HG03432 (cell line): ENCODE results near the gene MLEC.
"Not testable (repeated sequence)": the region's sequence is repeated elsewhere in the genome, so short reads cannot be mapped to it uniquely, and the experiment has no call there.

Experiments used
- ATAC-seq: cut with Tn5 transposase; IDR thresholded peaks from one replicate; pipeline ENCODE4 v1.9.1; 2021; ENCODE audit warnings: mild to moderate bottlenecking, moderate library complexity; ENCODE audit not compliant: unreplicated experiment

Gene MLEC

GRCh38 chr12:120719496-120720233 lies 32.7 kb downstream of the MLEC start:
- ATAC-seq: no peak

GRCh38 chr12:120720234-120720986 lies 33.5 kb downstream of the MLEC start:
- no peak for ATAC-seq

DNA sequence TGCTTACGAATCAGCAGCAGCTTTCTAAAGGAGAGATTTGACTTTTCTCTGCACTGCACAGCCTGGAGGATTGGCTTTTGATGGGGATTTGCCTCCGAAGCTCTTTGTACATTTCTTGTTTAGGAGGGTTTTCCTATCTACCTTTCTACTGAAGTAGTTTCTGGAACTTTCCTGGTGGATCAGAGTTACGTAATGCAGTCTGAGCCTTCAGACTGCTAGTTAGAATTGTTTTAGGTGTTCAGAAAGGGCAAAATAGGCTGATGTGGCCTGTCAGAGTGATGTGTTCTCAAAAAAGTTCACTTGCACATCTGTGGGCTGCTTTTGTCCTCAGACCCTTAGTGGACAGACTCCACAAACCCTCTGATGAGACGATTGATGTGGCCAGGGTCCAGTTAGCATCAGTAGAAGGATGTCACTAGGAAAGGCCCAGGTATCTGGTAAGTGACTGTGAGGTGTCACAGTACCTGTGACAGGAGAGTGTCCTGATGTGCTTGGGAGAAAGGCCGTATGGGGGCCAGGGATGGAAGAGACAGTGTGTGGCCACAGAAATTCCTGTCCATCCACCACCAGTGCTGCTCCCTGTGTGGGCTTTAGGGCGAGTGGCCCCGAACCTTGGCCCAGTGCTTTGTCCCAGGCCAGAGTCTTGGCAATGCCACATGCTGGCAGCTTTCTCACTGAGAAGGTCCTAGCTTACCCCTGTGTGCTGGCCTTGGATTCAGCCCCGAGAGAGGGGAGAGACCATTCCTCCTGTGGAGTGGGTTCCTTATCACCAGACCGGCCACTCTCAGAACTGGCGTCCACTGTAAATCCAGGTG lies 34.2 kb downstream of the MLEC start:
- ATAC-seq: no peak

DNA sequence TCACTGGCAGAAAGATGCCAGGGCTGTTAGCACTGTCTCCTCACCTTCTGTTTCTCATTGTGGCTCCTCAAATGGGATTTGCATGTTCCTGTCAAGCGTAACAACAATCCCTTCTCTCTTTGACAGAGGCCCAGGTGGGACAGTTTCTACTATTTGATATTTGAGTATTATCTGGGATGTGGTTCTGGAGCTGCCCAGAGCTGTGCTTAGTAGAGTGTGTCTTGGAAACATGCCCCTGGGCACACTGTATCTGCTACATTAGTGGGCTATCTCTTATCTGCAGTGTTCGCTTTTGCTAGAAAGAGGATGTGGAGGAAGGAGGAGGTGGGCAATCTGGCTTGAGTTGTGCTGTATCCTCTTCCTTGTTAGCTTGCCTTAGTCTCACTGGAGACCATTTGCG lies 34.9 kb downstream of the MLEC start:
- ATAC-seq: no peak

DNA sequence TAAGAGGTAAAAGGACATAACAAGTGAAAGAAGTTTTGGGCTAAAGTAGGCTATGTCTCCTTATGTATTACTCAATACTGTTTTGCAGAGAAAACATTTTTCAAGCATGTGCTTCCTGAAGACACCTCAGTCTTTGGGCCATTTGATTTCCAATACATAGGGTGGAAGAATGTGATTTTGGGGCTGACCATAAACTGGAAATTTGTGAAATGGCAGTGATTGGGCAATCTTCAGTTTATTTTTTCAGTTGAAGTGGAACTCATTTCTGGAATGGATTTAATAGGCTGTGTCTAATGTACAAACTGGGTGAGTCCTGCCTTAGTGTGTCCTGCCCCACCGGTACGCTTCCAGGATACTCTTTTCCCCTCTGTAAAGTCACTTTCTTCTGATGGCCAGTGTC lies 35.8 kb downstream of the MLEC start:
- ATAC-seq: no peak

DNA sequence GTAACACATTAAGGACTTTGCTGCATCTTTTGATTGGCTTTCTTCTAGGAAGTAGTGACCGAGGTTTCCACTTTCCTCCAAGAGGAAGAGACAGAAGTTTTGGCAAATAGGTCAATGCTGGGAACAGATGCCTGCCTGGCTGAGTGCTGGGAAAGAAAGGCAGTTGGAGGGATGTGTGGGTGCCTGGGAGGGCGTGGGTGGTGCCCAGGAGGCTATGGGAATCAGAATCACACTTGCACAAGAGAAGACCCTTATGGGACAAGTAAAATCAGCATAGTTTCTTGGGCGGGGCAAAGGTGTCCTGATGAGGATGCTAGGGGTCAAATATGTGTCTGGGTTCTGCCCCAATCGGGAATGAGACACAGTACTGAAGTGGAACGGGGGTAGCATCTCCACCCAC lies 37.8 kb downstream of the MLEC start:
- no peak for ATAC-seq

DNA sequence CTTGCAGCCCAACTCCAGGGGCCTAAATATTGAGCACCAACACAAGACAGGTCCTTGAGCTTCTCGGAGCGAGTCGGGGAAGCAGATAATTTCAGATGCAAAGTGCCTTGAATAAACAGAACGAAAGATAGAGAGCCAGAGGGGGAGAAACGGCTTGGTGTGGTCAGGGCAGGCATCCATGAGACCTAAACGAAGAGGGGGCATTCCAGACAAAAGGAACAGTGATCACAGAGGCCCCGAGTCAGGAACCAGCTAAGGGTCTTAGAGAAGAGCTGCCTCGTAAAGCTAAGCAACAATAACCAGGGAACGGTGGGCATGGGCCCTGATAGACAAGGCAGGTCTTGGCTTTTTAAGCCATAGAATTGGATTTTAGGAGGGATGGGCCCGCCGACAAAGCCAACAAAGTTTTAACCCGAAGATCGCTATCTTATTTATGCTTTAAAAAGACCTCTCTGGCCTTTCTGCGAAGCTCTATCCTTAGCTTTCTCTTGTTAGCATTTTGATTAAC lies 38.3 kb downstream of the MLEC start:
- ATAC-seq: no peak

DNA sequence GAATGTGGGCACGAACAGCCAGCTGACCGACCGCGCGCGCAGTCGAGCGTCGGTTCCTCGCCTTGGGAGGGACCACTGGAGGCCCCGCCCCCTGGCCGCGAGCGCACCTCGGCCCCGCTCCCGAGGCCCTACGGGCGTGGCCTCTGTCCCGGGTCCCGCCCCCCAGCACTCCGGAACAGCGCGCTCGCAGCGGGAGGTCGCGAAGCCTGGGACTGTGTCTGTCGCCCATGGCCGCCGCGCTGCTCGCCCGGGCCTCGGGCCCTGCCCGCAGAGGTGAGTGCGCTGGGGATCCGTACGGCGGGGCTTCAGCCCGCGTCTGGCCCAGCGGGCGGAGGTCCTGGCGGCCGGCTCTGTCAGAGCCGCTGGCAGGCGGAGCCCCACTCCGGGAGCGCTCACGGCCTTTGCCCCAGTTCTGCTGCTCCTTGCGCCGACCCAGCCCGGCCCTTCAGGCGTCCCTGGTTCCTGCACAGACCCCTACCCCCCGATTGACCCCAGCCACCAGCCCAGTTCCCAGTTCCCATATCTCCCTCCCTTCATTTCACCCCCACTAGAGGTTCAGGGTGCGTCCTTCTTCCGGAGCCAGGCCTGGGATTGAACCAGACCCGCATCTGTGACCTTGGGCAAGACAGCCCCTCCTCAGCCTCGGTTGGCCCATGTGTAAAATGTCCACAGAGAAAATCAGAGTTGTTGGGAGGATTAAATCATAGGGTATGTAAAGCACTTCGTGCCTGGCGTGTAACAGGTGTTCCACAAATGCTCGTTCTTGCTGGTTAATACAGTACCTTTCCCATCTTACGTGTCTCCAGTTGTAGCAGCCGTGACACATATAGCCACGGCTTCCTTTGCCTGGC lies 38.9 kb downstream of the MLEC start, which contains the start of gene ACADS:
TSS of gene ACADS (plus strand) at position 168 of the 851 bp plus-strand sequence. CDS start at position 228, 60 bp downstream.
- ATAC-seq: peak; percentile 97

- ATAC-seq: no peak
Measured at GRCh38 chr12:120726510-120726793, 39.5 kb downstream of the MLEC start.

- ATAC-seq: no peak
Measured at GRCh38 chr12:120726961-120727360, 40.0 kb downstream of the MLEC start.

GRCh38 chr12:120732198-120732597 lies 45.2 kb downstream of the MLEC start:
- ATAC-seq: not testable (repeated sequence)

- ATAC-seq: no peak
Measured at GRCh38 chr12:120733574-120733973, 46.6 kb downstream of the MLEC start.

GRCh38 chr12:120734210-120734609 lies 47.3 kb downstream of the MLEC start:
- ATAC-seq: no peak

- no peak for ATAC-seq
Measured at GRCh38 chr12:120735181-120735580, 48.2 kb downstream of the MLEC start.

GRCh38 chr12:120736404-120737331 lies 49.7 kb downstream of the MLEC start:
- ATAC-seq: no peak

DNA sequence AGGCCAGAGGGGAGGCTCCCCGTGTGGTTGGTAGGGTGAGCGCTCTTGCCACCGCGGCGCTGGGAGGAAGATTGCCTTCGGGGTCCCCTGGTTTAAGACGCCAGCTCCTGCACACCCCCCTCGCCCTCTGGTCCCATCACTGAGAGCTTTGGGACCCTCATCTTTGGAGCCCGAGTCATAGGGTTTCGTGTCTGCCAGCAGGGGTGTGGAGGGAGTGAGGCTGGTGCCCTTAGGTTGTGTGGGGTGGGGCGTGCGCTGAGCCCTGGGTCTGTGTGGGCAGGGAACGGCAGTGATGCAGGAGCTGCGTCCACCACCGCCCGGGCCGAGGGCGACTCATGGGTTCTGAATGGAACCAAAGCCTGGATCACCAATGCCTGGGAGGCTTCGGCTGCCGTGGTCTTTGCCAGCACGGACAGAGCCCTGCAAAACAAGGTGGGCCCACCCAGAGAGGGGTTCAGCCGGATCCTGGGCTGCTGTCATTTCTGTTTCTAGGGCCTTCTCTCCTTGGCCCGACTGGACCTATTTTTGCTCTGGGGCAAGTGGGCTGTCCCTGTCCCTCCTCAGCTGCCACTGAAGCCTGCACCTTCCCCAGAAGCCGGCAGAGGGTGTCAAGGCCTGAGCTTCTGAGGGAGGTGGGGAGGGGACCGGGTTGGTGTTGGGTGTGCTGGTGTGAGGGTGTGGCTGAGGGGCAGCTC lies 50.8 kb downstream of the MLEC start:
- ATAC-seq: no peak

DNA sequence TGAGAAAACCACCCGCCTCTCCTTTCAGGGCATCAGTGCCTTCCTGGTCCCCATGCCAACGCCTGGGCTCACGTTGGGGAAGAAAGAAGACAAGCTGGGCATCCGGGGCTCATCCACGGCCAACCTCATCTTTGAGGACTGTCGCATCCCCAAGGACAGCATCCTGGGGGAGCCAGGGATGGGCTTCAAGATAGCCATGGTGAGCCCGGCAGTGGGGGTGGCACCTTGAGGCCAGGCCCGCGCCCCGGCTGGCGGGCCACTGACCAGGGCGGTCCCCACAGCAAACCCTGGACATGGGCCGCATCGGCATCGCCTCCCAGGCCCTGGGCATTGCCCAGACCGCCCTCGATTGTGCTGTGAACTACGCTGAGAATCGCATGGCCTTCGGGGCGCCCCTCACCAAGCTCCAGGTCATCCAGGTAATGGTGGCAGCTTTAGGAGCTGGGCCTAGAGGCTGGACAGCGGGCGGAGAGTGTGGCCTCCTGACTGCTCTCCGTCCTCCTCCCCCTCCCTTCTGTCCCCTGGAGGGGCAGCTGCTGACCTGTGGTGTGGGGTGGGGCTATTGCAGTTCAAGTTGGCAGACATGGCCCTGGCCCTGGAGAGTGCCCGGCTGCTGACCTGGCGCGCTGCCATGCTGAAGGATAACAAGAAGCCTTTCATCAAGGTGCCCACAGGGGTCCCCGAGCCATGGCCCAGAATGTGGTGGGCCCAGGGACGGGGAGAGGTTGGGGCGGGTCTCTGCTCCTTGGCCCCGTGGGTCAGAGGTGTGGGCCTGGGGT lies 51.5 kb downstream of the MLEC start:
- no peak for ATAC-seq
